SK-N-SH (cell line): ENCODE data around the gene EXOSC2. TPM values are rescaled to one million over a fixed set of nuclear protein-coding genes. Genes with fewer than 3 reads are reported as not detected.

ENCODE experiments used
- CTCF ChIA-PET: fragments of 300-600, 350-600 bp; formaldehyde crosslinking; extraction: SDS; loops from one replicate; lab custom pipeline; 2021; lab: Yijun Ruan, JAX
- POLR2A ChIA-PET: fragments of 350-600 bp; sonication (Branson Sonifier 250); formaldehyde crosslinking; extraction: SDS; loops from one replicate; lab custom pipeline; 2020; ENCODE audit warnings: antibody characterized with exemption, inconsistent platforms; lab: Yijun Ruan, JAX
- DNase-seq: peaks from one replicate; pipeline ENCODE4 v3.0.0; 2012
- H2AFZ ChIP-seq: fragments of 200-600 bp; sonication (generic); 2 replicates; pipeline ENCODE4 v1.8.1; 2016; ENCODE audit warnings: antibody characterized with exemption, mild to moderate bottlenecking, low read depth
- H3F3A ChIP-seq: fragments of 200-600 bp; sonication (generic); replicated peaks from 2 replicates; pipeline ENCODE3; 2016; ENCODE audit warnings: antibody characterized with exemption, mild to moderate bottlenecking; ENCODE audit not compliant: insufficient read depth
- H3K27ac ChIP-seq, 2 experiments: fragments of 200-500 bp in 1 of 2; fragments of 200-600 bp in 1 of 2; sonication (Bioruptor generic) in 1 of 2; sonication (generic), shearing (Covaris generic) in 1 of 2; 2 replicates each; pipeline versions ENCODE4 v1.5.1 to v1.6.1; 2014 to 2016; ENCODE audit warnings: low read depth in 2 of 2, inconsistent platforms in 1 of 2, low read length in 1 of 2, mild to moderate bottlenecking in 1 of 2, mixed read lengths in 1 of 2
- H3K27me3 ChIP-seq: fragments of 200-600 bp; sonication (generic), shearing (Covaris generic); 2 replicates; pipeline ENCODE4 v1.6.1; 2016; ENCODE audit warnings: mixed run types; ENCODE audit not compliant: insufficient read depth
- H3K36me3 ChIP-seq, 2 experiments: fragments of 200-500 bp in 1 of 2; fragments of 200-600 bp in 1 of 2; sonication (Bioruptor generic) in 1 of 2; sonication (generic) in 1 of 2; replicated peaks in 1 of 2; 2 replicates each; pipeline versions ENCODE3 to v1.5.1; 2014 to 2016; ENCODE audit warnings: low read length in 1 of 2, mild to moderate bottlenecking in 1 of 2; ENCODE audit not compliant: insufficient read depth in 2 of 2, control insufficient read depth in 1 of 2
- H3K4me1 ChIP-seq, 2 experiments: fragments of 200-500 bp in 1 of 2; fragments of 200-600 bp in 1 of 2; sonication (Bioruptor generic) in 1 of 2; sonication (generic), shearing (Covaris generic) in 1 of 2; 2 replicates each; pipeline versions ENCODE4 v1.5.1 to v1.6.1; 2014 to 2016; ENCODE audit warnings: low read depth in 1 of 2, low read length in 1 of 2, mixed run types in 1 of 2; ENCODE audit not compliant: insufficient read depth in 2 of 2, control insufficient read depth in 1 of 2
- H3K4me2 ChIP-seq: fragments of 200-600 bp; sonication (generic), shearing (Covaris generic); 2 replicates; pipeline ENCODE4 v1.6.1; 2017; ENCODE audit warnings: mixed run types
- H3K4me3 ChIP-seq, 2 experiments: fragments of 200-500 bp in 1 of 2; fragments of 200-600 bp in 1 of 2; sonication (Bioruptor generic) in 1 of 2; sonication (generic), shearing (Covaris generic) in 1 of 2; 2 replicates each; pipeline versions ENCODE4 v1.5.1 to v1.8.1; 2014 to 2016; ENCODE audit warnings: low read depth in 2 of 2, inconsistent platforms in 1 of 2, low read length in 1 of 2, mild to moderate bottlenecking in 1 of 2, mixed read lengths in 1 of 2, moderate library complexity in 1 of 2
- H3K79me2 ChIP-seq: fragments of 200-600 bp; sonication (generic); 2 replicates; pipeline ENCODE4 v1.8.1; 2017; ENCODE audit warnings: mild to moderate bottlenecking; ENCODE audit not compliant: insufficient read depth
- H3K9ac ChIP-seq: fragments of 200-600 bp; sonication (generic); 2 replicates; pipeline ENCODE4 v1.6.1; 2017; ENCODE audit warnings: mixed run types
- H3K9me2 ChIP-seq: fragments of 200-600 bp; sonication (generic); 2 replicates; pipeline ENCODE4 v1.6.1; 2017; ENCODE audit warnings: mixed run types
- H3K9me3 ChIP-seq: fragments of 200-600 bp; sonication (generic); 2 replicates; pipeline ENCODE4 v1.6.1; 2017; ENCODE audit warnings: mixed run types, mild to moderate bottlenecking, moderate library complexity
- H4K20me1 ChIP-seq: fragments of 200-600 bp; sonication (generic); 2 replicates; pipeline ENCODE4 v1.6.1; 2017; ENCODE audit warnings: mild to moderate bottlenecking, mixed run types; ENCODE audit not compliant: insufficient read depth
- EP300 ChIP-seq, 2 experiments: IDR thresholded peaks; 2 replicates each; pipeline versions ENCODE4 v1.4.0 to v1.6.1; 2012; ENCODE audit warnings: borderline replicate concordance in 1 of 2, low read depth in 1 of 2, low read length in 1 of 2
- EZH2phosphoT487 ChIP-seq: fragments of 200-600 bp; sonication (generic); IDR thresholded peaks from 2 replicates; pipeline ENCODE4 v1.6.1; 2017; ENCODE audit warnings: low read depth, mixed run types, mild to moderate bottlenecking, antibody characterized with exemption, moderate library complexity, borderline replicate concordance
- FOXJ3 ChIP-seq: sonication (generic); formaldehyde crosslinking; IDR thresholded peaks from 2 replicates; pipeline ENCODE4 v1.5.1; 2020; ENCODE audit warnings: mild to moderate bottlenecking, missing genetic modification reagents
- GATA2 ChIP-seq: sonication (generic); formaldehyde crosslinking; IDR thresholded peaks from 2 replicates; pipeline ENCODE4 v1.5.0; 2020; ENCODE audit warnings: mild to moderate bottlenecking, missing genetic modification reagents
- NRF1 ChIP-seq: IDR thresholded peaks from 2 replicates; pipeline ENCODE4 v1.6.1; 2012; ENCODE audit warnings: low read depth, mild to moderate bottlenecking, low read length
- RAD21 ChIP-seq: IDR thresholded peaks from 2 replicates; pipeline ENCODE4 v1.6.1; 2012; ENCODE audit warnings: mild to moderate bottlenecking, low read length
- RFX5 ChIP-seq: IDR thresholded peaks from 2 replicates; pipeline ENCODE4 v1.6.1; 2012; ENCODE audit warnings: mild to moderate bottlenecking, improper control_type of control experiment, low read length
- SIN3A ChIP-seq: IDR thresholded peaks from 2 replicates; pipeline ENCODE4 v1.6.1; 2012; ENCODE audit warnings: low read depth, mild to moderate bottlenecking, low read length, moderate library complexity, borderline replicate concordance
- SMC3 ChIP-seq: IDR thresholded peaks from 2 replicates; pipeline ENCODE4 v1.6.1; 2012; ENCODE audit warnings: low read depth, low read length, improper control_type of control experiment
- TCF12 ChIP-seq: IDR thresholded peaks from 2 replicates; pipeline ENCODE4 v1.4.0; 2012
- TEAD4 ChIP-seq: IDR thresholded peaks from 2 replicates; pipeline ENCODE4 v1.4.0; 2012; ENCODE audit warnings: mild to moderate bottlenecking, borderline replicate concordance; ENCODE audit not compliant: insufficient read depth
- USF1 ChIP-seq: IDR thresholded peaks from 2 replicates; pipeline ENCODE4 v1.4.0; 2012; ENCODE audit warnings: low read depth, borderline replicate concordance
- YY1 ChIP-seq: IDR thresholded peaks from 2 replicates; pipeline ENCODE4 v1.4.0; 2012; ENCODE audit warnings: low read depth, mild to moderate bottlenecking
- ZBTB33 ChIP-seq: IDR thresholded peaks from 2 replicates; pipeline ENCODE4 v1.4.0; 2012; ENCODE audit warnings: low read depth, borderline replicate concordance
- WGBS: methylation state at CpG from one replicate; pipeline ENCODE4 v1.1.6; 2017; ENCODE audit warnings: low lambda C conversion rate; 5-methylcytosine and 5-hydroxymethylcytosine counted together
- polyA plus RNA-seq, 3 experiments: library from polyadenylated mRNA; depleted of rRNA; stranded (reverse); fragments of >200 nt; gene quantifications; 2 replicates each; pipeline ENCODE4 v1.2.3, GENCODE V29; 2012
- TF ChIP-seq, protein P1 (sequence below): IDR thresholded peaks from 2 replicates; pipeline ENCODE4 v1.4.0; 2012; ENCODE audit warnings: low read depth
- TF ChIP-seq, protein P2 (sequence below): IDR thresholded peaks from 2 replicates; pipeline ENCODE4 v1.6.1; 2012; ENCODE audit warnings: mild to moderate bottlenecking, low read depth, low read length, moderate library complexity
- TF ChIP-seq, protein P3 (sequence below): fragments of 150-350 bp; IDR thresholded peaks from 2 replicates; pipeline ENCODE4 v1.6.1; 2016; ENCODE audit warnings: mild to moderate bottlenecking, low read depth, low read length

EXOSC2 gene
- polyA plus RNA-seq, 1 of the 3 experiments (the other 2 are of a cell fraction) = 28.7 TPM

GRCh38 chr9:130687615-130688014 lies 6.0 kb upstream of the EXOSC2 start:
- H3K79me2 ChIP-seq = no peaks in the 10 kb centered on the region
- no peak for TF ChIP-seq ZBTB33
- TF ChIP-seq TCF12 = no peak
- TF ChIP-seq GATA2 (CRISPR knock-in tag) = no peak
- no peak for TF ChIP-seq SIN3A
- TF ChIP-seq, all 33 proteins: peak for 0
- Histone ChIP-seq H2AFZ (no peak overlapping the region), H3K27ac (no peak overlapping the region), H3K9ac (no peak overlapping the region), H3K9me2 (no peaks in the 10 kb centered on the region), H4K20me1 (no peaks in the 10 kb centered on the region), H3K36me3 (no peaks in the 10 kb centered on the region), H3F3A (peaks cover 12% of the 10 kb centered on the region), H3K4me1 (peaks cover 0 to 2% of the 10 kb centered on the region in 2 experiments; a peak in 1 of 4 replicates), H3K27me3 (no peaks in the 10 kb centered on the region), H3K9me3 (no peaks in the 10 kb centered on the region), H3K4me3 (no peak overlapping the region), H3K4me2 (no peak overlapping the region)
- POLR2A ChIA-PET = no interaction called here
- DNase-seq = no peak
- 64% methylated on average over 2 of the region's 2 CpGs for WGBS
- CTCF ChIA-PET = interaction anchor here (15.3 kb wide), 1 partner anchor 218 kb away, joined by 520 read pairs; no protein-coding TSS in a partner anchor

DNA sequence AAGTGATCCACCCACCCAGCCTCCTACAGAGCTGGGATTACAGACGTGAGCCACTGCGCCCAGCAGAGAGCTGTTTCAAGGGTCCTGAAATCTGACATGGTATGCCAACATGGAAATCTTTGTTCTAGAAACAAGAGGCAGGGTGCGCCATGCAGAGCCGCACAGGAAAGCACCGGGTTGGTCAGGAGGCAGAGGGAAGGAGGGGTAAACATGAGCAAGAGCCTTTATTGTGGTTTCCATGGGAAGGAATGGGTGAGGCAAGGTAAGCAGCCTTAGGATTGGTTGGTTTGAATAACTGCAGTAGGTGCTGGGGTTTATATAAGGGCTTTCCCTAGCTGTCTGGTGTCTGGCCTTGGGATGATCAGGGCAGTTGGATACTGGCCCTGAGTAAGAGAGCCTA lies 5.5 kb upstream of the EXOSC2 start:
- DNase-seq = no peak
- Histone ChIP-seq H3F3A (peaks cover 12% of the 10 kb centered on the region), H3K27me3 (no peaks in the 10 kb centered on the region), H3K9me2 (no peaks in the 10 kb centered on the region), H3K9me3 (no peaks in the 10 kb centered on the region), H3K79me2 (no peaks in the 10 kb centered on the region), H3K9ac (no peak overlapping the region), H3K36me3 (no peaks in the 10 kb centered on the region), H3K4me1 (peaks cover 0 to 5% of the 10 kb centered on the region in 2 experiments; a peak in 1 of 4 replicates), H2AFZ (no peak overlapping the region), H3K4me2 (no peak overlapping the region), H4K20me1 (no peaks in the 10 kb centered on the region), H3K27ac (no peak overlapping the region), H3K4me3 (no peak overlapping the region)
- CTCF ChIA-PET = interaction anchor here (15.3 kb wide), 1 partner anchor 219 kb away, joined by 520 read pairs; no protein-coding TSS in a partner anchor
- POLR2A ChIA-PET = no interaction called here
- TF ChIP-seq NRF1 (no peak), RAD21 (no peak), SIN3A (no peak), RFX5 (no peak), SMC3 (no peak), EZH2phosphoT487 (no peak), TEAD4 (no peak), FOXJ3 (CRISPR knock-in tag) (no peak), EP300 (IDR thresholded peaks at IDR 0.05; ENCODE audit: borderline replicate concordance in 1 of 2, low read depth in 1 of 2, low read length in 1 of 2) (no peak), YY1 (no peak), USF1 (no peak)
- TF ChIP-seq, protein P1, sequence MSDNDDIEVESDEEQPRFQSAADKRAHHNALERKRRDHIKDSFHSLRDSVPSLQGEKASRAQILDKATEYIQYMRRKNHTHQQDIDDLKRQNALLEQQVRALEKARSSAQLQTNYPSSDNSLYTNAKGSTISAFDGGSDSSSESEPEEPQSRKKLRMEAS = no peak
- TF ChIP-seq, protein P2, sequence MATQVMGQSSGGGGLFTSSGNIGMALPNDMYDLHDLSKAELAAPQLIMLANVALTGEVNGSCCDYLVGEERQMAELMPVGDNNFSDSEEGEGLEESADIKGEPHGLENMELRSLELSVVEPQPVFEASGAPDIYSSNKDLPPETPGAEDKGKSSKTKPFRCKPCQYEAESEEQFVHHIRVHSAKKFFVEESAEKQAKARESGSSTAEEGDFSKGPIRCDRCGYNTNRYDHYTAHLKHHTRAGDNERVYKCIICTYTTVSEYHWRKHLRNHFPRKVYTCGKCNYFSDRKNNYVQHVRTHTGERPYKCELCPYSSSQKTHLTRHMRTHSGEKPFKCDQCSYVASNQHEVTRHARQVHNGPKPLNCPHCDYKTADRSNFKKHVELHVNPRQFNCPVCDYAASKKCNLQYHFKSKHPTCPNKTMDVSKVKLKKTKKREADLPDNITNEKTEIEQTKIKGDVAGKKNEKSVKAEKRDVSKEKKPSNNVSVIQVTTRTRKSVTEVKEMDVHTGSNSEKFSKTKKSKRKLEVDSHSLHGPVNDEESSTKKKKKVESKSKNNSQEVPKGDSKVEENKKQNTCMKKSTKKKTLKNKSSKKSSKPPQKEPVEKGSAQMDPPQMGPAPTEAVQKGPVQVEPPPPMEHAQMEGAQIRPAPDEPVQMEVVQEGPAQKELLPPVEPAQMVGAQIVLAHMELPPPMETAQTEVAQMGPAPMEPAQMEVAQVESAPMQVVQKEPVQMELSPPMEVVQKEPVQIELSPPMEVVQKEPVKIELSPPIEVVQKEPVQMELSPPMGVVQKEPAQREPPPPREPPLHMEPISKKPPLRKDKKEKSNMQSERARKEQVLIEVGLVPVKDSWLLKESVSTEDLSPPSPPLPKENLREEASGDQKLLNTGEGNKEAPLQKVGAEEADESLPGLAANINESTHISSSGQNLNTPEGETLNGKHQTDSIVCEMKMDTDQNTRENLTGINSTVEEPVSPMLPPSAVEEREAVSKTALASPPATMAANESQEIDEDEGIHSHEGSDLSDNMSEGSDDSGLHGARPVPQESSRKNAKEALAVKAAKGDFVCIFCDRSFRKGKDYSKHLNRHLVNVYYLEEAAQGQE = no peak
- TF ChIP-seq, protein P3, sequence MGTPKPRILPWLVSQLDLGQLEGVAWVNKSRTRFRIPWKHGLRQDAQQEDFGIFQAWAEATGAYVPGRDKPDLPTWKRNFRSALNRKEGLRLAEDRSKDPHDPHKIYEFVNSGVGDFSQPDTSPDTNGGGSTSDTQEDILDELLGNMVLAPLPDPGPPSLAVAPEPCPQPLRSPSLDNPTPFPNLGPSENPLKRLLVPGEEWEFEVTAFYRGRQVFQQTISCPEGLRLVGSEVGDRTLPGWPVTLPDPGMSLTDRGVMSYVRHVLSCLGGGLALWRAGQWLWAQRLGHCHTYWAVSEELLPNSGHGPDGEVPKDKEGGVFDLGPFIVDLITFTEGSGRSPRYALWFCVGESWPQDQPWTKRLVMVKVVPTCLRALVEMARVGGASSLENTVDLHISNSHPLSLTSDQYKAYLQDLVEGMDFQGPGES = no peak
- WGBS = 90% methylated on average over 5 of the region's 5 CpGs
